T-helper 2 cell (primary cell): ENCODE data around the gene NEB.

Experiments used
- DNase-seq, 5 experiments: peaks; one replicate each; pipeline versions ENCODE4 v3.0.0 to v3.0.0-alpha.2; 2012 to 2022

The NEB gene

GRCh38 chr2:151551556-151551955, 182.7 kb downstream of the NEB start:
- DNase-seq = no peak

DNA sequence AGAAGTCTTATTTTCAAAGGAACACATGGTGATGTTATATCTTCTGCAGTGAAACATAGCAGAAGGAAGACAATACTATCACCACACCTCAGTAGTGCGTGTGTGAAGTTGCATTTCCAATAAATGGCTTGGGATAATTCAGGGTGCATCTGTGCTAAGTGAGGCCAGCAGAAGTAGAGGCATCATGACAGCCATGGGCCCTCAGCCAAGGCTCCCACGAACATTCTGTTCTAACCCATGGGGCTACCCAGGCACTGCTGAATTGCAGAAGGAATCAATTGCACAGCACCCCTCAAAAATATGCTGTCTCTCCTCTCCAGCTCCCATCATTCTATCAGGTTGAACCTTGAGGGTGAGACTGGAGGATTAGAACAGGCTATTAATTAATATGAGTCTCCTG, 185.1 kb downstream of the NEB start:
- DNase-seq = no peak

- no peak for DNase-seq
These were observed 189.8 kb downstream of the NEB start for GRCh38 chr2:151544449-151544848.

DNA sequence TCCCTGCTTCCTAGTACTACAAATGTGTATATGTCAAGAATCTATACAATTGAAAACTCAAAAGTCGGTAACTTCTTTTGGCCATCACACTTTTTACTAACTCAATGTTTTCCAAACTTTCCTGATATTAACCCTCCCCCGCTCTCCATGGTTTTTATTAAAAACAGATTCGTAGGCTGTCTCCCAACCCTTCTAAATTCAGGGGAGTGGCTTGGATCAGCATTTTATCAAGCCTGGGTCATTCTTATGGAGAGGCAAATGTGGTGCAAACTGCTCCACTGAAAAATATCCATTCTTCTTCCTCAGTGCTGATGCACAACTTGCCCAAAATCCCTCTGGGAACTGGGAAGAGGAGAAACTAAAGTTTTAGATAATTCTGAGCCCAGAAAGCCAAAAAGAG, 190.4 kb downstream of the NEB start:
- DNase-seq = no peak

DNA sequence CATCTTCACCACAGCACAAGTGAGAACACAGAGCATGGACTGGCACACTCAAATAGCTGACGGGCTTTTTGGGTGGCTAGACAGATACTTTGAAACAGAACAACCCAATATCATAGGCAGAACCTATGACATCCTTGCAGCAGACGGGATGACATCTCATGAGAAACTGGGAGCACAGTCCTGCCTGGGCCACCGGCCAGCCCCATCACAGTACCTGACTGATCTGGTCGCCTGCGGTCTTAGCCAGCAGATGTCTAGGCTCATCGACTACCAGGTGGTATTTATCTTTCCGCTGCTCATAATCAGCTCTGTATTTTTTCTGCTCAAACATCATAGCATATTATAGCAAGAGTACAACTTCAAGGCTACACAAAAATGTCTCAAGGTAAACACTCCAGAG, 200.3 kb downstream of the NEB start:
- DNase-seq = no peak

DNA sequence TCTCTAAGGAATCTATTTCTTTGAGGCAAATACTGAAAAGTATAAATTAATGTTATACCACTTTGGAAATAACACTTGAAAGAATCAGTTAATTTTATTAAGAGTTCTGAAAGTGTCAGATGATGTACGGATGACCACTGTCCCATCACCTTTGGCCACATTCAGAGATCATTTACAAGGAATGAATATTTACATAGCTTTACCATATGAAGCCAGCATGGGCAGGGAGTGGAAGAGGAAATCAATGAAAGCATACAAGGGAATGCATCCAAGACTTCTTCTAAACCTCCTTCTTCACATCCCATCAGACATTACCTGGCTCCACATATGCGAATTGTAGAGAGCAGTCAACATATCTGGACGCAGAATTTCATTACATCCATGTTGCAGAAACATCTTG, 201.1 kb downstream of the NEB start:
- no peak for DNase-seq

GRCh38 chr2:151526572-151527090, 207.6 kb downstream of the NEB start:
- DNase-seq = no peak

DNA sequence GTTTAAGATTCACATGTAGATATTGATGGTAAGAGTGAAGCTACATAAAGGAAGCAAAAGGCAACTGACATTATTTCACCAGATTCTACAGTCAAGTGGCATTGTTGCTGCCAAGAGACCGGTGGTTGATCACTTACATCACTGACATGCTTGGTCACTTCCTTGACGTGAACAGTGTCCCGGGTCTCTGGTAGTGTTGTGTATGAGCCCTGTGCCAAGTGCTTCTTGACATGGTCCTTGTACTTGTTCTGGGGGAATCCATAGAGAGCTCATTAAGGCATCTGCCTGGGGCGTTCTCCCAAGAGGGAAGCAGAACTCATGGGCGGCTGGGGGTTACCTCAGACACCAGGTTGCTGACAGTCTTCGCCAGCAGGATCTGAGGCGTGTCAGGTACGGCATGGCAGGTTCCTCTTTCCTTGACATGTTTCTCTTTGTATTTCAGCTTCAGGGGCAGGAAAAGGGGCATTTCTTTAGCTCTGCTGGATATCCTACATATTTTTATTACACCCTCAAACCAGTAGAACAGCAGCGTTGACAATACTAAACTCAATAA, 208.4 kb downstream of the NEB start:
- no peak for DNase-seq

DNA sequence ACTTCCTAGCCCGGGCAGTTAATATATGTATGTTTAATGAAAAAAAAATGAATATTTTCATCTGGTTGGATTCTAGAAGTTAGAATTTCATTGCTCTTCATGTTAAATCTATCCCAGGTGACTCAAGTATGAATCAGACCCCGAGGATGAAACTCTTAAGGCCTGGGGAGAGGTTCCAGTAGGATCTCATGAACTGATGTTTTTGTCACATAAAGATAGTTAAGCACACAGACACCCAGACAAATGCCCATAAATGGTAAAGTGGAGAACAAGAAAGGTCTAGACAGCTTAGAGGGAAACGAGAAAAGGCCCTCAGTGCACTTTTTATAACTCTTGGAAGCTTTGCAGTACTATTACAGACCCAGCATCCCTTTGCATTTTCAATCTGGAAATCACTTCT, 210.4 kb downstream of the NEB start:
- DNase-seq = no peak

DNA sequence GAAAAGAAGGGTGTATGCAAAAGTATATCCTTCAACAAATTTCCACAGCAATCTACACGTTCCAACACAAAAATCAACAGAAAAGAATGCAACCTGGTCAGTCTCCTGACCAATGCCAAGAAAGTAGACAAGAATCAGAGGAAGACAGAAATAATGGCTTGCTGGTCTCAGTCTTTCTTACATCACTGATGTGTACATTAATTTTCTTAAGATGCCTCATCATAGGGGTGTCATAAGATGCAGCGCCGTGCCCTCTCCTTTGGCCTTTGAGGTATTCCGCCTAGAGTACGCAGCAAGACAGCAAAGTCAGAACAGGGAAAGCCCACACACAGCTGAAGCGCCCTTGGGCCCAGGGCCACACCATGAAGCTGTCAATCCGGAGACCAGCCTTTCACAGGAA, 211.7 kb downstream of the NEB start:
- DNase-seq = no peak

DNA sequence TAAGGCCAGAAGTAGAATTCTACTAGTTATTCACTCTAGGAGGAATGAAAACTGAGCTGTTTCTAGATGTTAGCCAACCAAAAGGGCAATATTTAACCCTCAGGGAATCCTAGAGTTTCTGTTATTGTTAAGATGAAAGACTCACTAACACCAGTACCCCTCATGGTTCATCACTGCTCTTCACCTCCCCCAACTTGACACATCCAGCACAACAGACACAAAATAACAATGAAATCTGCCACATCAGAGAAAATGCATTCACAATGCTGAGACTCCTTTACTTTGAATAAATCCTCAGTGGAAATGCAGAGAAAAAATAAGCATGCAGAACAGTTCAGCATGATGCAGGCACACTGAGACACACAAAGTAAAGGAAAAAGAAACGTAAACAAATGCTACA, 213.3 kb downstream of the NEB start:
- no peak for DNase-seq

DNA sequence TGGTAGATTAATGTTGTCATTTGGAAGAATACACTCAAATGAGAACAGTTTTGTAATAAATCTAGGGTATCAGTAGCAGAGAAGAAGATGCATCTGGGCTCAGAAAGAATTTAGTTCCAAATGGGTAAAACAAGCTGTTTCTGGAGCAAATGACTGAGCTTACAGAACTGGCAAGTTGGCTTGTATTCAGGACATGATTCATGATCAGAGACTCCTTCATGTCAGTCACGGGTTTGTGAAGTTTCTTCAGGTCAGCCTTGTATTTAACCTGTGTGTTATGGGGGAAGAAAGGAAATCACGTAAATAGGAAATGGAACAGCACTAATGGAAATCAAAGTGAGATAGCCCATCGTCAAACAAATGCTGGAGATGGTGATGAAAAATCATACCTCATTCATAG, 215.5 kb downstream of the NEB start:
- no peak for DNase-seq

- no peak for DNase-seq
These were observed 225.8 kb downstream of the NEB start for GRCh38 chr2:151508519-151508918.

DNA sequence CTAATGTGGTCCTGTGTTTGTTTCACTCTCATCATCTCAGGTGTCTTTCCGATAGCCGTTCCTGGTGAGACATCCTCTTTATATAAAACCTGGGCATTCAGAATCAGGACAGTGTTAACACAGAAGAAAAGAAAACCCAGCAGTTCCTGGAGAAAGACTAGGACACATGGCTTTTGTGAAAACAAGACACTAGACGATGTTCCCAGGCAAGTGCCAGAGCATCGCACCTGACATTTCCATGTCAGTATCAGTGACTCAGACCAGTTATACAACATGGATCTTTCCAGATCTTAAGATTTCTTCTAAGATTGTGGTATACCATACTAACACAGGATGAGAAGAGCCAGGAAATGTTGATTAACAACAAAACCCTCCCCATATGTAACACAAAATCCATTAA, 228.1 kb downstream of the NEB start:
- DNase-seq = no peak

- no peak for DNase-seq
These were observed 236.1 kb downstream of the NEB start for GRCh38 chr2:151498178-151498577.

DNA sequence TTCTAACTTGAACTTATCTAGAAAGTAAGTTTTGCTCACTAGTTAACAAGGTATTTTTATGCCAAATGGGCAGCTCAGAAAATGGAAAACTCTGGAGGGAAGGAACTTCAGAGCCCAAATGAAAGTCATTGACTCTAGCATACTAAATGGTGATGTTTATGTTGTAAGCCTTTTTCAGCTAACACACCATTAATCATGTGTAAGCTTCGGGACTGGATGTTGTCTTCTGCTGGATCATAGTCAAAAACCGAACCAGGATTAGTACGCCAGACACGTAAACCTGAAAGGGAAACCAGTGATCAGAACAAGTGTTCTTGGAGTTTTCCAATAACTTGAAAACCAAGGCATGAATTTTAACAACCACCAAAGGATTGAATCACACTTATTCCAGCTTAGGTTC, 242.8 kb downstream of the NEB start:
- no peak for DNase-seq

GRCh38 chr2:151490276-151490675, 244.0 kb downstream of the NEB start:
- DNase-seq = no peak

- DNase-seq = peak in 1 of 5 experiments; percentile 39
These were observed 248.2 kb downstream of the NEB start for GRCh38 chr2:151486053-151486452.

DNA sequence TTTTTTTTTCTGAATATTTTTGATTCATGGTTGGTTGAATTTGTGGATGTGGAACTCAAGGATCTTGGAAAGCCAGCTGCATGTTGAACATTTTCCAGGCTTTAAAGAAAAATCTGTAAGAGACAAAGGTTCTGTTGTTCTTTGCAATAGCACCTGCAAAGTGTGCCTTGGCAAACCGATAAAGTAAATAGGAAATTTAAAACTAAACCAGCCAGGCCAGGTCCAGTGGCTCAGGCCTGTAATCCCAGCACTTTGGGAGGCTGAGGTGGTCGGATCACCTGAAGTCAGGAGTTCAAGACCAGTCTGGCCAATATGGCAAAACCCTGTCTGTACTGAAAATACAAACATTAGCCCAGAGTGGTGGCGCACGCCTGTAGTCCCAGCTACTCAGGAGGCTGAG, 250.2 kb downstream of the NEB start:
- DNase-seq = no peak

GRCh38 chr2:151483546-151483945, 250.7 kb downstream of the NEB start:
- DNase-seq = no peak

DNA sequence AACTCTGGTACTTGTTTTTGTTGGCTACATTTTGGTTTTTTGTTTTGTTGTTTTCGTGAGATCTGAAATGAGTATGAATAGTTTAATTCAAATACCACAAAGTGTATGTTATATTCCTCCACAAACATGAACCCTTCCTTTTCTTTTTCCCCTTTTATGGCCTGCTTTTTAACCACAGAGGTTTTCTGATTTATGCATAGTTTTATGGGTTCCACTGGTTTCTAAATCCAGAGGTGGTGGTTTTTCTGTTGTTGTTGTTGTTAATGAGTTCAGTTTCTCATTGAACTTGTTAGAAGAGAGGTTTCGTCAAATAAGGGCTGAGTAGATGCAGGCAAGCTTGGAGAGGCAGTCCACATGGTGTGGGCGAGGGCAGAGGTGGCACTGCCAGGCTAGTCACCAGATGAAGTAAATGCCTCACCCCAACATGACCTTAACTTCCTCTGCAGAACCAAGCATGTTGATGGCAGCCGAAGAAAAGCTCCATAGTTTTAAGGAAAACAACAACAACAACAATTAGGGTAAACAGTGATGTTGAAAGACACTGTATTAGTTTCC, 252.0 kb downstream of the NEB start:
- DNase-seq = peak in 2 of 5 experiments; percentile 11 to 27

- peak in 1 of 5 experiments; percentile 61 for DNase-seq
These were observed 252.5 kb downstream of the NEB start for GRCh38 chr2:151481744-151482143.

DNA sequence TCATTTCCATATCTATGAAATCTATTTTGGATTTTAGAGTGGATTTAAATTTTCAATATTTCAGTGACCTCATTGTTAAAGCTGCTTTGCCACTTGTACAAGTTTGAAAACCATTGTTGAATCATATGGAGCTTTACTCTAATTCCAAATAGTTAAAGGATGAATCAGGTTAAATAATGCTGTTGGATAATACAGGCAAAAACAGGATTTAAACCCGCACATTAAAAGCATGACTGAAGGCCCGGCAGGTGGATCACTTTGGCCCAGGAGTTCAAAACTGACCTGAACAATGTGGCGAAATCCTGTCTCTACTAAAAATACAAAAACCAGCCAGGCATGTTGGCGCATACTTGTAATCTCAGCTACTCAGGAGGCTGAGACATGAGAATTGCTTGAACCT, 256.3 kb downstream of the NEB start:
- DNase-seq = no peak

DNA sequence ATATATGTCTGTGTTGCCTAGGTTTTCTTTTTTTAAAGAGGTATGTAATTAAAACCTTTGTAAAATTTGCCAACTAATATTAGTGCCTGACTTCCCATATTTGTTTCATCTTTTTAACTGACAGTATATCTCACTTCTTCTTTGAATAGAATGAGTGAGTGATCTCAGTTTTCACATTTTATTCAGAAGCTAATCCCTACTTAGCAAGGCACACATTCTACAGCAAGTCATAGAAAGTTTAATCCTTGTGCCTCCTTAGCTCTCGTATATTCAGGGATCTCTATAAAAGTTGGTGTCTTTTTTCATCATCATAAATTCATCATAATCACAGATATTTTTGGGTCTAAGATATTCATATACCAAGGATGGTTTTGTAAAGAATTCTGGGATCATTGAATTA, 258.0 kb downstream of the NEB start:
- no peak for DNase-seq

DNA sequence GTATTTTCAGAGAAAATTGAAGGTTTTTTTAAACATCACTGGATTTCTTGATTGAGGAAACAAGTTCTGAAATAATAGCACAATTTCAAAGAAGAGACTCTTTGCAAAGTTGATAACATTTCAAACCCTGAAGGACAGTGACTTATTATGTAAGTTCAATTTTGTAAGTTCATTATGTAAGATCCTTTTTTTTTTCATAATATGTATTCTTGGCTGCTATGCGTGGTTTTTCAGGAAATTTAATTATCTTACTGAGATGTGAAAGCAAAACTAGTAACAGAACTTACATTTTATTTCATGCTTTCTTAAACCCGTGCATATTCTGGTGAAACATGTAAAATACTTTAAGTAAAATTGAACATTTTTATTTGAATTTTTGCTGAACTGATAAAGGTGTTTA, 259.2 kb downstream of the NEB start:
- no peak for DNase-seq
